B cell (primary cell): Measurements from ENCODE around the gene FAM174C. TPM values are rescaled to one million over a fixed set of nuclear protein-coding genes. Genes with fewer than 3 reads are reported as not detected.

Source experiments
- ATAC-seq: fragments of 200-7000 bp; cut with Tn5 transposase; one replicate; pipeline ENCODE4 v1.10.0; 2021; ENCODE audit warnings: low read depth, mild to moderate bottlenecking, moderate number of reproducible peaks, moderate library complexity
- CTCF ChIA-PET: fragments of 350-600 bp; sonication (Branson Sonifier 250); formaldehyde crosslinking; loops from one replicate; lab custom pipeline; 2021; ENCODE audit warnings: antibody characterized with exemption, inconsistent platforms; lab: Charles Lee
- POLR2A ChIA-PET: fragments of 350-600 bp; sonication (Branson Sonifier 250); formaldehyde crosslinking; loops from one replicate; lab custom pipeline; 2021; ENCODE audit warnings: antibody characterized with exemption; lab: Charles Lee
- DNase-seq: peaks from one replicate; pipeline ENCODE4 v3.0.0; 2013
- H2AFZ ChIP-seq: 2 replicates; pipeline ENCODE4 v1.6.1; 2012; ENCODE audit warnings: mild to moderate bottlenecking, low read depth, low read length; ENCODE audit not compliant: insufficient read depth, poor library complexity, severe bottlenecking
- H3K27ac ChIP-seq, 2 donors: 1 replicate in 1 of 2; 2 replicates in 1 of 2; pipeline ENCODE4 v1.5.1; 2012 to 2013; ENCODE audit warnings: low read length in 2 of 2, mild to moderate bottlenecking in 2 of 2, moderate library complexity in 1 of 2
- H3K27me3 ChIP-seq, 4 experiments: fragments of 200-600 bp in 1 of 4; sonication (generic) in 1 of 4; replicated peaks in 1 of 4; 1 replicate in 2 of 4; 2 replicates in 2 of 4; pipeline versions ENCODE4 v1.6.1 to v1.7.0; 2013 to 2016; ENCODE audit warnings: low read length in 3 of 4, mild to moderate bottlenecking in 2 of 4, mixed read lengths in 1 of 4, moderate library complexity in 1 of 4; ENCODE audit not compliant: insufficient read depth in 4 of 4, control insufficient read depth in 3 of 4; ENCODE audit errors: control extremely low read depth in 1 of 4
- H3K36me3 ChIP-seq, 2 experiments: replicated peaks in 1 of 2; 1 replicate in 1 of 2; 2 replicates in 1 of 2; pipeline versions ENCODE4 v1.6.1 to v1.7.1; 2013; ENCODE audit warnings: low read length in 1 of 2; ENCODE audit not compliant: insufficient read depth in 2 of 2, control insufficient read depth in 1 of 2; ENCODE audit errors: control extremely low read depth in 1 of 2, extremely low read depth in 1 of 2
- H3K4me1 ChIP-seq, 2 donors: fragments of 200-600 bp in 1 of 2; sonication (generic) in 1 of 2; 1 replicate in 1 of 2; 2 replicates in 1 of 2; pipeline versions ENCODE4 v1.5.1 to v1.6.1; 2013 to 2017; ENCODE audit warnings: low read length in 2 of 2; ENCODE audit not compliant: control insufficient read depth in 2 of 2, insufficient read depth in 2 of 2
- H3K4me2 ChIP-seq: replicated peaks from 2 replicates; pipeline ENCODE3; 2012; ENCODE audit warnings: mild to moderate bottlenecking, low read depth, low read length; ENCODE audit not compliant: poor library complexity, severe bottlenecking
- H3K4me3 ChIP-seq, 5 experiments: fragments of 200-600 bp in 1 of 5; sonication (generic) in 1 of 5; 1 replicate in 3 of 5; 2 replicates in 2 of 5; pipeline versions ENCODE4 v1.5.1 to v1.7.0; 2011 to 2016; ENCODE audit warnings: low read length in 4 of 5, mild to moderate bottlenecking in 4 of 5, low read depth in 2 of 5, control low read depth in 1 of 5, moderate library complexity in 1 of 5; ENCODE audit not compliant: insufficient read depth in 1 of 5; ENCODE audit errors: control extremely low read depth in 1 of 5, extremely low read depth in 1 of 5
- H3K79me2 ChIP-seq: fragments of 200-600 bp; sonication (generic); one replicate; pipeline ENCODE4 v1.6.0; 2016; ENCODE audit warnings: low read length; ENCODE audit not compliant: control insufficient read depth, insufficient read depth
- H3K9ac ChIP-seq: fragments of 200-600 bp; sonication (generic); 2 replicates; pipeline ENCODE4 v1.6.1; 2017; ENCODE audit warnings: mild to moderate bottlenecking, low read length, moderate library complexity
- H3K9me3 ChIP-seq, 3 donors: one replicate each; pipeline versions ENCODE4 v1.6.1 to v1.7.1; 2013; ENCODE audit warnings: low read length in 2 of 3; ENCODE audit not compliant: control insufficient read depth in 2 of 3, insufficient read depth in 1 of 3; ENCODE audit errors: control extremely low read depth in 1 of 3
- H4K20me1 ChIP-seq: 2 replicates; pipeline ENCODE4 v1.6.0; 2012; ENCODE audit warnings: mild to moderate bottlenecking, low read length; ENCODE audit not compliant: insufficient read depth, control insufficient read depth, poor library complexity, severe bottlenecking
- H3K27ac Mint-ChIP-seq: one replicate; pipeline ENCODE4 v1.8.0; 2021; ENCODE audit warnings: mixed read lengths
- H3K27me3 Mint-ChIP-seq: one replicate; pipeline ENCODE4 v1.8.0; 2021; ENCODE audit warnings: mixed read lengths
- H3K4me1 Mint-ChIP-seq: one replicate; pipeline ENCODE4 v1.8.0; 2021; ENCODE audit warnings: mixed read lengths
- H3K4me3 Mint-ChIP-seq: one replicate; pipeline ENCODE4 v1.8.0; 2021; ENCODE audit warnings: mixed read lengths
- H3K9me3 Mint-ChIP-seq: one replicate; pipeline ENCODE4 v1.8.0; 2022; ENCODE audit warnings: mixed read lengths; ENCODE audit not compliant: insufficient read depth
- EZH2 ChIP-seq: IDR thresholded peaks from 2 replicates; pipeline ENCODE4 v1.6.1; 2012; ENCODE audit warnings: borderline replicate concordance, low read depth, mild to moderate bottlenecking, moderate library complexity, low read length; ENCODE audit not compliant: insufficient read depth, poor library complexity, severe bottlenecking
- WGBS: methylation state at CpG from one replicate; pipeline ENCODE4 v1.1.5; 2013; ENCODE audit warnings: missing lambda C conversion rate; ENCODE audit not compliant: insufficient coverage; 5-methylcytosine and 5-hydroxymethylcytosine counted together
- intact Hi-C: fragments of 100-400 bp; cut with micrococcal nuclease; formaldehyde crosslinking; loops from one replicate; pipeline ENCODE4 v1.10.0; 2022
- polyA plus RNA-seq: library from polyadenylated mRNA; depleted of rRNA; stranded (reverse); fragments of >200 nt; gene quantifications from 2 replicates; pipeline ENCODE4 v1.2.3, GENCODE V29; 2012
- total RNA-seq, 2 donors: library from RNA; stranded (reverse); fragments of 120-200 nt in 1 of 2; gene quantifications; 1 replicate in 1 of 2; 2 replicates in 1 of 2; pipeline versions ENCODE4 v1.2.3 to v1.2.4, GENCODE V29; 2013 to 2022
- TF ChIP-seq, protein P1 (sequence below): fragments of 200-600 bp; IDR thresholded peaks from one replicate; pipeline ENCODE4 v1.8.0; 2022; ENCODE audit warnings: antibody characterized with exemption, mild to moderate bottlenecking

FAM174C gene
- total and polyA plus RNA-seq, 2 donors (not counting 1 experiment from before 2014, with no cell fraction given) = 41.1 to 70.6 TPM

DNA sequence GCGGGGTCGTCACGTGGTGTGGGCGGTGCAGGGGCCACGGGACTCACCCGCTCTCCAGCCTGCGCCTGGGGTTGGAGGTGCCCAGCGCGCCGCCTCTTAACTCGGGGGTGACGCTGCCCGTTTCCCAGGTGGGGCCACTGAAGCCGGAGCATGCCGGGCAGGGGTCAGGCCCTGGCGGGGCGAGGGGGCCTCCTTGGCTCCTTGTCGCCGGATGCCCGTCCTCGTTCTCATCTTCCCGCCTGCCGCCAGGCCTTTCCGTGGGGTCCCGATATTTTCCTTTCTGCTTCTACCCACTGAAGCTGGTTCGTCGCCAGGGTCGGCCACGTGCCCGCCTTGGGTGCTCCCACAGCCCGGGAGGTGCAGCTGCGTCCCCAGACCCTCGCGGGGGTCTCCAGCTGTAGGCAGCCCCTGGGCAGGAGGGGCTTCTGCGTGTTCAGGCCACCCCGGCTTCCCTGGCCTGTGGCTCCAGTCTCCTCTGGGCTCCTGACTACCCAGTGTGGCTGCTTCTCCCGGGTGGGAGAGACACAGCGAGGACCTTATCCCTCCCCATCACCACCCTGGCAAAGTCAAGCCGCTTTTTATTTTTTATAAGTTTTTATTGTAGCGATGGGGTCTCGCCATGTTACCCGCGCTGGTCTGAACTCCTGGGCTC lies 772 bp downstream of the FAM174C start:
- Histone ChIP-seq H3K27ac (peak overlapping the region; percentile 93 to 97), H2AFZ (peak overlapping the region; percentile 69), H3K79me2 (peaks cover 68% of the 10 kb centered on the region), H3K9ac (peak overlapping the region; percentile 89), H4K20me1 (peaks cover 80% of the 10 kb centered on the region), H3K27me3 (no peaks in the 10 kb centered on the region), H3K4me3 (peak overlapping the region; percentile 30 to 85 (median 75)), H3K36me3 (peaks cover 9 to 54% of the 10 kb centered on the region in 2 experiments), H3K4me1 (peaks cover 32 to 56% of the 10 kb centered on the region in 2 donors), H3K9me3 (no peaks in the 10 kb centered on the region), H3K4me2 (peak overlapping the region; percentile 100)
- DNase-seq = no peak
- H3K4me3 Mint-ChIP-seq = peak overlapping the region; percentile 89
- TF ChIP-seq, protein P1, sequence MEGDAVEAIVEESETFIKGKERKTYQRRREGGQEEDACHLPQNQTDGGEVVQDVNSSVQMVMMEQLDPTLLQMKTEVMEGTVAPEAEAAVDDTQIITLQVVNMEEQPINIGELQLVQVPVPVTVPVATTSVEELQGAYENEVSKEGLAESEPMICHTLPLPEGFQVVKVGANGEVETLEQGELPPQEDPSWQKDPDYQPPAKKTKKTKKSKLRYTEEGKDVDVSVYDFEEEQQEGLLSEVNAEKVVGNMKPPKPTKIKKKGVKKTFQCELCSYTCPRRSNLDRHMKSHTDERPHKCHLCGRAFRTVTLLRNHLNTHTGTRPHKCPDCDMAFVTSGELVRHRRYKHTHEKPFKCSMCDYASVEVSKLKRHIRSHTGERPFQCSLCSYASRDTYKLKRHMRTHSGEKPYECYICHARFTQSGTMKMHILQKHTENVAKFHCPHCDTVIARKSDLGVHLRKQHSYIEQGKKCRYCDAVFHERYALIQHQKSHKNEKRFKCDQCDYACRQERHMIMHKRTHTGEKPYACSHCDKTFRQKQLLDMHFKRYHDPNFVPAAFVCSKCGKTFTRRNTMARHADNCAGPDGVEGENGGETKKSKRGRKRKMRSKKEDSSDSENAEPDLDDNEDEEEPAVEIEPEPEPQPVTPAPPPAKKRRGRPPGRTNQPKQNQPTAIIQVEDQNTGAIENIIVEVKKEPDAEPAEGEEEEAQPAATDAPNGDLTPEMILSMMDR = no peak
- TF ChIP-seq EZH2 = no peak
- H3K4me1 Mint-ChIP-seq = peaks cover 43% of the 10 kb centered on the region
- no peak for ATAC-seq
- ChIA-PET POLR2A (interaction anchor here (0.6 to 1.8 kb wide), 2 partner anchors 32 to 165 kb away, joined by 3 to 15 read pairs; no protein-coding TSS in a partner anchor), CTCF (interaction anchor here (6.1 kb wide), 1 partner anchor 31 kb away, joined by 51 read pairs; no protein-coding TSS in a partner anchor)
- WGBS = 6% methylated on average over 39 of the region's 43 CpGs
- H3K9me3 Mint-ChIP-seq = no peaks in the 10 kb centered on the region
- H3K27me3 Mint-ChIP-seq = no peaks in the 10 kb centered on the region
- peak overlapping the region; percentile 94 for H3K27ac Mint-ChIP-seq
- intact Hi-C loops = no loop called here

DNA sequence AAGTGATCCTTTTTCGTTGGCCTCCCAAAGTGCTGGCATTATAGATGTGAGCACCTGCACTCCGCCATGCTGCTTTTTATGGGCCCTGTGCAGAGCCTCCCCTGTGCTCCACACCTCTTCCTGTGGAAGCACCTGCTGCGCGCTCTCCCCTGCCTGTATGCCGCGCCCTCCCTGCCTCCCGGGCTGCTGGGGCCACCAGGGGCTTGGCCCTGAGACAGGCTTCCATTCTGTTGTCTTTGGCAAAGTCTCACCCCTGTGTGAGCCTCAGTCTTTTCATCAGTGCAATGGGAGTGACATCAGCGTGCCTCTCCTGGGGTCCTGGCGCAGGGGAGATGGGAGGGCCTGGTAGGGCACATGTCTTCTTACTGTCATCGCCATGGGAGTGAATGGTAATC lies 1.3 kb downstream of the FAM174C start:
- intact Hi-C loops = no loop called here
- no peak for ATAC-seq
- peak; percentile 63 for DNase-seq
- H3K4me3 ChIP-seq = peak overlapping the region; percentile 30 to 85 (median 75)
- Mint-ChIP-seq H3K4me1 (peaks cover 38% of the 10 kb centered on the region), H3K27me3 (no peaks in the 10 kb centered on the region), H3K9me3 (no peaks in the 10 kb centered on the region), H3K27ac (peak overlapping the region; percentile 94), H3K4me3 (peak overlapping the region; percentile 89)
- POLR2A ChIA-PET = interaction anchor here (1.8 kb wide), 1 partner anchor 33 kb away, joined by 15 read pairs; no protein-coding TSS in a partner anchor
- peaks cover 63% of the 10 kb centered on the region for H3K79me2 ChIP-seq
- peaks cover 9 to 49% of the 10 kb centered on the region in 2 experiments for H3K36me3 ChIP-seq
- peak overlapping the region; percentile 100 for H3K4me2 ChIP-seq
- peak overlapping the region; percentile 93 to 97 for H3K27ac ChIP-seq
- peak overlapping the region; percentile 89 for H3K9ac ChIP-seq
- CTCF ChIA-PET = interaction anchor here (0.7 to 6.1 kb wide), 3 partner anchors 10 to 133 kb away, joined by 3 to 51 read pairs (median 3); no protein-coding TSS in a partner anchor
- no peaks in the 10 kb centered on the region for H3K9me3 ChIP-seq
- no peaks in the 10 kb centered on the region for H3K27me3 ChIP-seq
- H2AFZ ChIP-seq = no peak overlapping the region
- H4K20me1 ChIP-seq = peaks cover 74% of the 10 kb centered on the region
- no peak for TF ChIP-seq EZH2
- TF ChIP-seq, protein P1 = no peak
- 44% methylated on average over 8 of the region's 10 CpGs for WGBS
- peaks cover 29 to 51% of the 10 kb centered on the region in 2 donors for H3K4me1 ChIP-seq
